ENCODE measurements around the gene THY1.
"Not testable (repeated sequence)": the region's sequence is repeated elsewhere in the genome, so short reads cannot be mapped to it uniquely, and the experiment has no call there.

DNA sequence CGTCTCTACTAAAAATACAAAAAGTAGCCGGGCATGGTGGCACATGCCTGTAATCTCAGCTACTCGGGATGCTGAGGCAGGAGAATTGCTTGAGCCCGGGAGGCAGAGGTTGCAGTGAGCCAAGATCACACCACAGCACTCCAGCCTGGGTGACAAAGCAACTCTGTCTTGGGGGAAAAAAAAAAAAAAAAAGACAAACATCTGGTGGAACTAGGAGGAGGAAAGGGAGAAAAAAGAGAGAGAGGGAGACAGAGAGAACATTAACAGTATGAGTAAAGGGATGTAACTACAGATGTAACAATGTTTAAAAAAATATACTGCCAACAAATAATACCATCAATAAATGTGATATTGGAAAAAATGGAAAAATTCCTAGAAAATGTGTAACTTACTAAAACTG lies 32.3 kb upstream of the THY1 start:
- not testable (repeated sequence) for TF ChIP-seq POLR2A (IDR thresholded peaks at IDR 0.05; ENCODE audit: low read depth); POLR2AphosphoS5 (IDR thresholded peaks at IDR 0.05); EP300 (IDR thresholded peaks at IDR 0.05)
- TF ChIP-seq, protein P1, sequence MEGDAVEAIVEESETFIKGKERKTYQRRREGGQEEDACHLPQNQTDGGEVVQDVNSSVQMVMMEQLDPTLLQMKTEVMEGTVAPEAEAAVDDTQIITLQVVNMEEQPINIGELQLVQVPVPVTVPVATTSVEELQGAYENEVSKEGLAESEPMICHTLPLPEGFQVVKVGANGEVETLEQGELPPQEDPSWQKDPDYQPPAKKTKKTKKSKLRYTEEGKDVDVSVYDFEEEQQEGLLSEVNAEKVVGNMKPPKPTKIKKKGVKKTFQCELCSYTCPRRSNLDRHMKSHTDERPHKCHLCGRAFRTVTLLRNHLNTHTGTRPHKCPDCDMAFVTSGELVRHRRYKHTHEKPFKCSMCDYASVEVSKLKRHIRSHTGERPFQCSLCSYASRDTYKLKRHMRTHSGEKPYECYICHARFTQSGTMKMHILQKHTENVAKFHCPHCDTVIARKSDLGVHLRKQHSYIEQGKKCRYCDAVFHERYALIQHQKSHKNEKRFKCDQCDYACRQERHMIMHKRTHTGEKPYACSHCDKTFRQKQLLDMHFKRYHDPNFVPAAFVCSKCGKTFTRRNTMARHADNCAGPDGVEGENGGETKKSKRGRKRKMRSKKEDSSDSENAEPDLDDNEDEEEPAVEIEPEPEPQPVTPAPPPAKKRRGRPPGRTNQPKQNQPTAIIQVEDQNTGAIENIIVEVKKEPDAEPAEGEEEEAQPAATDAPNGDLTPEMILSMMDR (IDR thresholded peaks at IDR 0.05) = not testable (repeated sequence)

Data from esophagus muscularis mucosa (tissue), 4 donors.